HepG2 (cell line): Measurements from ENCODE around the gene GLUD1. TPM values are rescaled to one million over a fixed set of nuclear protein-coding genes. Genes with fewer than 3 reads are reported as not detected.

Source experiments
- CERS6 ChIP-seq: sonication (generic); formaldehyde crosslinking; IDR thresholded peaks from 2 replicates; pipeline ENCODE4 v1.5.0; 2020; ENCODE audit warnings: missing genetic modification reagents
- ELF1 ChIP-seq: sonication (generic); formaldehyde crosslinking; IDR thresholded peaks from 2 replicates; pipeline ENCODE4 v1.4.0; 2020; ENCODE audit warnings: missing genetic modification reagents
- HNF4G ChIP-seq, 2 experiments: sonication (generic) in 1 of 2; formaldehyde crosslinking in 1 of 2; IDR thresholded peaks; 2 replicates each; pipeline versions ENCODE4 v1.4.0 to v1.6.1; 2011 to 2020; ENCODE audit warnings: borderline replicate concordance in 2 of 2, low read depth in 2 of 2, mild to moderate bottlenecking in 2 of 2, low read length in 1 of 2, missing genetic modification reagents in 1 of 2, moderate library complexity in 1 of 2
- MYC ChIP-seq: sonication (generic); formaldehyde crosslinking; IDR thresholded peaks from 2 replicates; pipeline ENCODE4 v1.9.0; 2021; ENCODE audit warnings: missing genetic modification reagents, borderline replicate concordance
- SOX13 ChIP-seq, 3 experiments: fragments of 450-650 bp in 1 of 3; sonication (generic) in 1 of 3; formaldehyde crosslinking in 1 of 3; IDR thresholded peaks in 2 of 3; conservative IDR thresholded peaks in 1 of 3; 2 replicates each; pipeline versions ENCODE4 v1.5.0 to v1.6.1; 2016 to 2020; ENCODE audit warnings: antibody characterized with exemption in 1 of 3, mild to moderate bottlenecking in 1 of 3, missing compliant biosample characterization in 1 of 3, missing genetic modification reagents in 1 of 3, moderate library complexity in 1 of 3
- SRF ChIP-seq: IDR thresholded peaks from 2 replicates; pipeline ENCODE4 v1.6.1; 2011; ENCODE audit warnings: mild to moderate bottlenecking, low read depth, low read length, moderate library complexity
- ZBTB20 ChIP-seq: sonication (generic); formaldehyde crosslinking; IDR thresholded peaks from 2 replicates; pipeline ENCODE4 v1.8.1; 2023; ENCODE audit warnings: missing genetic modification reagents, low read depth, mild to moderate bottlenecking, borderline replicate concordance
- ZMYM2 ChIP-seq: sonication (generic); formaldehyde crosslinking; IDR thresholded peaks from 2 replicates; pipeline ENCODE4 v1.8.0; 2022; ENCODE audit warnings: mild to moderate bottlenecking, missing genetic modification reagents
- ZNF24 ChIP-seq: fragments of 450-650 bp; IDR thresholded peaks from 2 replicates; pipeline ENCODE4 v1.6.1; 2017; ENCODE audit warnings: antibody characterized with exemption, mild to moderate bottlenecking
- ZNF256 ChIP-seq: sonication (generic); formaldehyde crosslinking; conservative IDR thresholded peaks from 2 replicates; pipeline ENCODE4 v1.4.0; 2020; ENCODE audit warnings: missing genetic modification reagents
- ZNF331 ChIP-seq: sonication (generic); formaldehyde crosslinking; IDR thresholded peaks from 2 replicates; pipeline ENCODE4 v1.4.0; 2020; ENCODE audit warnings: missing genetic modification reagents
- ZNF451 ChIP-seq: sonication (generic); formaldehyde crosslinking; IDR thresholded peaks from 2 replicates; pipeline ENCODE4 v1.5.0; 2020; ENCODE audit warnings: mild to moderate bottlenecking, missing genetic modification reagents
- ZNF609 ChIP-seq: sonication (generic); formaldehyde crosslinking; IDR thresholded peaks from 2 replicates; pipeline ENCODE4 v1.4.0; 2020; ENCODE audit warnings: mild to moderate bottlenecking, missing genetic modification reagents, borderline replicate concordance
- ZNF788 ChIP-seq: sonication (generic); formaldehyde crosslinking; IDR thresholded peaks from 2 replicates; pipeline ENCODE4 v1.5.0; 2020; ENCODE audit warnings: mild to moderate bottlenecking, missing genetic modification reagents, borderline replicate concordance
- polyA plus RNA-seq, 8 experiments: library from polyadenylated mRNA; depleted of rRNA in 3 of 8; stranded (reverse) in 7 of 8; unstranded in 1 of 8; fragments of >200 nt; fragmentation: Illumina TruSeq in 4 of 8; extraction: Trizol in 4 of 8; gene quantifications; 2 replicates each; pipeline versions ENCODE4 v1.2.1 to v1.2.3, GENCODE V29; 2011 to 2016; ENCODE audit warnings: low read depth in 4 of 8, missing spikeins in 1 of 8, mixed read lengths in 1 of 8; ENCODE audit not compliant: insufficient read depth in 1 of 8
- total RNA-seq, 5 experiments: library from RNA; depleted of rRNA; stranded (reverse); fragments of >200 nt; fragmentation: Illumina TruSeq; extraction: Trizol; gene quantifications; 2 replicates each; pipeline ENCODE4 v1.2.3, GENCODE V29; 2016; ENCODE audit warnings: low read depth in 1 of 5
- TF ChIP-seq, protein P1 (sequence below): sonication (generic); formaldehyde crosslinking; IDR thresholded peaks from 2 replicates; pipeline ENCODE4 v1.5.0; 2020; ENCODE audit warnings: missing genetic modification reagents, mild to moderate bottlenecking, borderline replicate concordance
- TF ChIP-seq, protein P2 (sequence below): sonication (generic); formaldehyde crosslinking; IDR thresholded peaks from 2 replicates; pipeline ENCODE4 v1.4.0; 2020; ENCODE audit warnings: missing genetic modification reagents, mild to moderate bottlenecking, borderline replicate concordance

GLUD1 gene
- total and polyA plus RNA-seq, 2 of the 13 experiments (the other 11 are each of a cell fraction or from before 2014, with no cell fraction given) = 301 to 798 TPM

- TF ChIP-seq ZNF609 (CRISPR knock-in tag) (peak; percentile 25; the same call in 1 of the 2 replicates), ZNF256 (no peak; the same call in 1 of the 2 replicates), ZNF451 (CRISPR knock-in tag) (0 out of 2 replicates have a peak, but pooled peaks have one; percentile 49), SRF (peak; percentile 64; the same call in 1 of the 2 replicates), ZBTB20 (CRISPR knock-in tag) (0 out of 2 replicates have a peak, but pooled peaks have one; percentile 14), ZNF24 (0 out of 2 replicates have a peak, but pooled peaks have one; percentile 54), CERS6 (CRISPR knock-in tag) (0 out of 2 replicates have a peak, but pooled peaks have one; percentile 4), HNF4G (IDR thresholded peaks at IDR 0.05; ENCODE audit: borderline replicate concordance, low read depth, low read length) (peak; percentile 17; the same call in 1 of the 2 replicates), HNF4G (CRISPR knock-in tag; IDR thresholded peaks at IDR 0.05; ENCODE audit: borderline replicate concordance, low read depth) (no peak), ZNF788 (CRISPR knock-in tag) (peak; percentile 42; the same call in 1 of the 2 replicates), ZMYM2 (no peak), ZNF331 (CRISPR knock-in tag) (peak; percentile 40; the same call in 1 of the 2 replicates), MYC (CRISPR knock-in tag) (peak; percentile 59), ELF1 (CRISPR knock-in tag) (peak; percentile 82), SOX13 (IDR thresholded peaks at IDR 0.05) (no peak), SOX13 (CRISPR knock-in tag; conservative IDR thresholded peaks at IDR 0.05 in 1 of 2, IDR thresholded peaks at IDR 0.05 in 1 of 2) (peak in 1 of 2 experiments; percentile 30; a peak in 1 of 4 replicates)
- TF ChIP-seq, protein P1, sequence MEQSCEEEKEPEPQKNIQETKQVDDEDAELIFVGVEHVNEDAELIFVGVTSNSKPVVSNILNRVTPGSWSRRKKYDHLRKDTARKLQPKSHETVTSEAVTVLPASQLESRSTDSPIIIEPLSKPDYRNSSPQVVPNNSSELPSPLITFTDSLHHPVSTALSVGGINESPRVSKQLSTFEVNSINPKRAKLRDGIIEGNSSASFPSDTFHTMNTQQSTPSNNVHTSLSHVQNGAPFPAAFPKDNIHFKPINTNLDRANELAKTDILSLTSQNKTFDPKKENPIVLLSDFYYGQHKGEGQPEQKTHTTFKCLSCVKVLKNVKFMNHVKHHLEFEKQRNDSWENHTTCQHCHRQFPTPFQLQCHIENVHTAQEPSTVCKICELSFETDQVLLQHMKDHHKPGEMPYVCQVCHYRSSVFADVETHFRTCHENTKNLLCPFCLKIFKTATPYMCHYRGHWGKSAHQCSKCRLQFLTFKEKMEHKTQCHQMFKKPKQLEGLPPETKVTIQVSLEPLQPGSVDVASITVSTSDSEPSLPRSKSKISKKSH = no peak
- TF ChIP-seq, protein P2, sequence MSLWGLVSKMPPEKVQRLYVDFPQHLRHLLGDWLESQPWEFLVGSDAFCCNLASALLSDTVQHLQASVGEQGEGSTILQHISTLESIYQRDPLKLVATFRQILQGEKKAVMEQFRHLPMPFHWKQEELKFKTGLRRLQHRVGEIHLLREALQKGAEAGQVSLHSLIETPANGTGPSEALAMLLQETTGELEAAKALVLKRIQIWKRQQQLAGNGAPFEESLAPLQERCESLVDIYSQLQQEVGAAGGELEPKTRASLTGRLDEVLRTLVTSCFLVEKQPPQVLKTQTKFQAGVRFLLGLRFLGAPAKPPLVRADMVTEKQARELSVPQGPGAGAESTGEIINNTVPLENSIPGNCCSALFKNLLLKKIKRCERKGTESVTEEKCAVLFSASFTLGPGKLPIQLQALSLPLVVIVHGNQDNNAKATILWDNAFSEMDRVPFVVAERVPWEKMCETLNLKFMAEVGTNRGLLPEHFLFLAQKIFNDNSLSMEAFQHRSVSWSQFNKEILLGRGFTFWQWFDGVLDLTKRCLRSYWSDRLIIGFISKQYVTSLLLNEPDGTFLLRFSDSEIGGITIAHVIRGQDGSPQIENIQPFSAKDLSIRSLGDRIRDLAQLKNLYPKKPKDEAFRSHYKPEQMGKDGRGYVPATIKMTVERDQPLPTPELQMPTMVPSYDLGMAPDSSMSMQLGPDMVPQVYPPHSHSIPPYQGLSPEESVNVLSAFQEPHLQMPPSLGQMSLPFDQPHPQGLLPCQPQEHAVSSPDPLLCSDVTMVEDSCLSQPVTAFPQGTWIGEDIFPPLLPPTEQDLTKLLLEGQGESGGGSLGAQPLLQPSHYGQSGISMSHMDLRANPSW = no peak
Observed at GRCh38 chr10:87094373-87095235, at the start of gene GLUD1, which contains the start of gene SHLD2 (continued).
